CD14-positive monocyte (primary cell): Measurements from ENCODE around the gene SULT1B1. TPM values are rescaled to one million over a fixed set of nuclear protein-coding genes. Genes with fewer than 3 reads are reported as not detected.
A peak's percentile ranks its signal among the peaks of the same experiment; 100 is the strongest.

ENCODE experiments used
- DNase-seq, 3 donors: peaks; one replicate each; pipeline ENCODE4 v3.0.0-alpha.2; 2011 to 2022
- H2AFZ ChIP-seq: 2 replicates; pipeline ENCODE4 v1.6.0; 2012; ENCODE audit warnings: mild to moderate bottlenecking, low read depth, low read length, inconsistent platforms; ENCODE audit not compliant: insufficient read depth, poor library complexity, severe bottlenecking
- H3K27ac ChIP-seq, 2 donors: 1 replicate in 1 of 2; 2 replicates in 1 of 2; pipeline ENCODE4 v1.5.1; 2012 to 2013; ENCODE audit warnings: low read length in 2 of 2, control low read depth in 1 of 2, inconsistent platforms in 1 of 2, low read depth in 1 of 2, mild to moderate bottlenecking in 1 of 2
- H3K27me3 ChIP-seq, 2 donors: one replicate each; pipeline versions ENCODE4 v1.6.0 to v1.6.1; 2011 to 2013; ENCODE audit warnings: low read length in 2 of 2; ENCODE audit not compliant: control insufficient read depth in 2 of 2, insufficient read depth in 2 of 2
- H3K36me3 ChIP-seq, 2 donors: replicated peaks in 1 of 2; 1 replicate in 1 of 2; 2 replicates in 1 of 2; pipeline versions ENCODE4 v1.5.1 to v1.6.1; 2012 to 2013; ENCODE audit warnings: low read length in 2 of 2, control low read depth in 1 of 2, inconsistent platforms in 1 of 2, mild to moderate bottlenecking in 1 of 2; ENCODE audit not compliant: insufficient read depth in 2 of 2, control insufficient read depth in 1 of 2
- H3K4me1 ChIP-seq, 2 donors: 1 replicate in 1 of 2; 2 replicates in 1 of 2; pipeline versions ENCODE4 v1.5.1 to v1.6.1; 2012 to 2013; ENCODE audit warnings: low read length in 2 of 2, control low read depth in 1 of 2, inconsistent platforms in 1 of 2, mild to moderate bottlenecking in 1 of 2, moderate library complexity in 1 of 2; ENCODE audit not compliant: insufficient read depth in 2 of 2, control insufficient read depth in 1 of 2
- H3K4me2 ChIP-seq: replicated peaks from 2 replicates; pipeline ENCODE3; 2012; ENCODE audit warnings: low read length, moderate library complexity, mild to moderate bottlenecking; ENCODE audit not compliant: poor library complexity, severe bottlenecking; ENCODE audit errors: extremely low read depth
- H3K4me3 ChIP-seq, 3 experiments: fragments of 200-600 bp in 1 of 3; sonication (generic) in 1 of 3; replicated peaks in 1 of 3; 1 replicate in 2 of 3; 2 replicates in 1 of 3; pipeline ENCODE4 v1.5.1; 2011 to 2013; ENCODE audit warnings: low read length in 3 of 3, mild to moderate bottlenecking in 3 of 3, control low read depth in 2 of 3, low read depth in 2 of 3, inconsistent platforms in 1 of 3, moderate library complexity in 1 of 3
- H3K79me2 ChIP-seq: 2 replicates; pipeline ENCODE4 v1.6.0; 2012; ENCODE audit warnings: mild to moderate bottlenecking, control low read depth, inconsistent platforms, low read length, moderate library complexity; ENCODE audit not compliant: insufficient read depth
- H3K9ac ChIP-seq: 2 replicates; pipeline ENCODE4 v1.6.0; 2017; ENCODE audit warnings: low read length, mild to moderate bottlenecking; ENCODE audit not compliant: insufficient read depth, poor library complexity, severe bottlenecking
- H3K9me3 ChIP-seq, 2 donors: replicated peaks in 1 of 2; 1 replicate in 1 of 2; 2 replicates in 1 of 2; pipeline versions ENCODE4 v1.5.1 to v1.6.1; 2012 to 2013; ENCODE audit warnings: low read length in 2 of 2, control low read depth in 1 of 2; ENCODE audit not compliant: control insufficient read depth in 1 of 2, insufficient read depth in 1 of 2
- H4K20me1 ChIP-seq: 2 replicates; pipeline ENCODE4 v1.6.0; 2012; ENCODE audit warnings: mild to moderate bottlenecking, low read length, control low read depth, moderate library complexity; ENCODE audit not compliant: insufficient read depth
- H3K27ac Mint-ChIP-seq, 7 donors: one replicate each; pipeline ENCODE4 v1.8.0; 2020; ENCODE audit warnings: mild to moderate bottlenecking in 7 of 7, mixed read lengths in 7 of 7, moderate library complexity in 6 of 7, inconsistent platforms in 2 of 7
- H3K27me3 Mint-ChIP-seq, 3 donors: one replicate each; pipeline ENCODE4 v1.8.0; 2021 to 2022; ENCODE audit warnings: low read depth in 3 of 3, mild to moderate bottlenecking in 3 of 3, mixed read lengths in 3 of 3, moderate library complexity in 3 of 3, inconsistent platforms in 1 of 3
- H3K36me3 Mint-ChIP-seq, 2 donors: one replicate each; pipeline ENCODE4 v1.8.0; 2020; ENCODE audit warnings: mixed read lengths in 2 of 2, inconsistent platforms in 1 of 2, mild to moderate bottlenecking in 1 of 2
- H3K4me1 Mint-ChIP-seq: one replicate; pipeline ENCODE4 v1.8.0; 2020; ENCODE audit warnings: mild to moderate bottlenecking, mixed read lengths
- H3K4me3 Mint-ChIP-seq, 2 donors: one replicate each; pipeline ENCODE4 v1.8.0; 2020; ENCODE audit warnings: mild to moderate bottlenecking in 2 of 2, mixed read lengths in 2 of 2, moderate library complexity in 1 of 2
- H3K9me3 Mint-ChIP-seq, 7 donors: one replicate each; pipeline ENCODE4 v1.8.0; 2020 to 2022; ENCODE audit warnings: mixed read lengths in 7 of 7, mild to moderate bottlenecking in 6 of 7, moderate library complexity in 6 of 7, inconsistent platforms in 2 of 7
- CTCF ChIP-seq: fragments of 200-600 bp; IDR thresholded peaks from one replicate; pipeline ENCODE4 v1.8.0; 2022; ENCODE audit warnings: antibody characterized with exemption, mild to moderate bottlenecking
- WGBS: methylation state at CpG from one replicate; pipeline ENCODE4 v1.1.5; 2013; ENCODE audit warnings: missing lambda C conversion rate; ENCODE audit not compliant: insufficient coverage; 5-methylcytosine and 5-hydroxymethylcytosine counted together
- intact Hi-C, 2 donors: fragments of 100-400 bp; cut with micrococcal nuclease; formaldehyde crosslinking; loops; one replicate each; pipeline versions ENCODE4 v1.15.0 to v1.15.1; 2023
- polyA plus RNA-seq, 3 donors: library from polyadenylated mRNA; depleted of rRNA in 1 of 3; unstranded in 2 of 3; stranded (reverse) in 1 of 3; fragments of 300-500 nt in 2 of 3; fragments of >200 nt in 1 of 3; fragmentation: Illumina TruSeq in 2 of 3; gene quantifications; 1 replicate in 2 of 3; 2 replicates in 1 of 3; pipeline ENCODE4 v1.2.3, GENCODE V29; 2012 to 2021

The SULT1B1 gene
- polyA plus RNA-seq, 3 donors: 3.4 to 15.6 (median 11.2) TPM

- H3K9me3 ChIP-seq: peaks cover 21 to 42% of the 10 kb centered on the region in 2 donors
- H3K4me1 ChIP-seq: peaks cover 26 to 38% of the 10 kb centered on the region in 2 donors
- H3K4me3 ChIP-seq: peak overlapping the region in 1 of 3 experiments; percentile 25
- WGBS: no CpG with 5 or more reads among the region's 2 CpGs
- no peaks in the 10 kb centered on the region for H3K79me2 ChIP-seq
- TF ChIP-seq CTCF: no peak
- H3K9me3 Mint-ChIP-seq: peaks cover 28 to 53% (median 47%) of the 10 kb centered on the region in 7 donors
- intact Hi-C loops: no loop called here
- H3K27ac Mint-ChIP-seq: peak overlapping the region in 5 of 7 donors; percentile 39 to 83 (median 69)
- peak overlapping the region in 1 of 2 donors; percentile 54 for H3K27ac ChIP-seq
- H4K20me1 ChIP-seq: no peaks in the 10 kb centered on the region
- no peak overlapping the region for H2AFZ ChIP-seq
- DNase-seq: peak; percentile 26 to 64 (median 48)
- peaks cover 48% of the 10 kb centered on the region for H3K4me1 Mint-ChIP-seq
- no peak overlapping the region for H3K4me3 Mint-ChIP-seq
- peaks cover 0 to 1% (median 0%) of the 10 kb centered on the region in 3 donors for H3K27me3 Mint-ChIP-seq
- no peaks in the 10 kb centered on the region for H3K27me3 ChIP-seq
- no peak overlapping the region for H3K4me2 ChIP-seq
- H3K36me3 Mint-ChIP-seq: peaks cover 36 to 60% of the 10 kb centered on the region in 2 donors
- H3K9ac ChIP-seq: no peak overlapping the region
- H3K36me3 ChIP-seq: peaks cover 0 to 10% of the 10 kb centered on the region in 2 donors
Observed at GRCh38 chr4:69749771-69750170, 10.6 kb downstream of the SULT1B1 start.

- intact Hi-C loops: no loop called here
- no CpG with 5 or more reads among the region's 1 CpG for WGBS
Observed at GRCh38 chr4:69748173-69748572, 12.2 kb downstream of the SULT1B1 start.

More at GRCh38 chr4:69748173-69748572, 12.2 kb downstream of the SULT1B1 start:
- no peaks in the 10 kb centered on the region for H3K79me2 ChIP-seq
- H3K4me3 ChIP-seq: no peak overlapping the region
- H3K4me2 ChIP-seq: no peak overlapping the region
- H3K27me3 Mint-ChIP-seq: peaks cover 0 to 1% (median 0%) of the 10 kb centered on the region in 3 donors
- peaks cover 0 to 10% of the 10 kb centered on the region in 2 donors for H3K36me3 ChIP-seq
- peaks cover 27 to 38% of the 10 kb centered on the region in 2 donors for H3K4me1 ChIP-seq
- H3K4me1 Mint-ChIP-seq: peaks cover 38% of the 10 kb centered on the region
- H4K20me1 ChIP-seq: no peaks in the 10 kb centered on the region
- H2AFZ ChIP-seq: no peak overlapping the region
- H3K27ac Mint-ChIP-seq: no peak overlapping the region
- DNase-seq: no peak
- no peak overlapping the region for H3K27ac ChIP-seq
- H3K9ac ChIP-seq: no peak overlapping the region
- peaks cover 34 to 57% of the 10 kb centered on the region in 2 donors for H3K9me3 ChIP-seq
- H3K36me3 Mint-ChIP-seq: peaks cover 32 to 54% of the 10 kb centered on the region in 2 donors
- H3K4me3 Mint-ChIP-seq: no peak overlapping the region
- peaks cover 44 to 67% (median 61%) of the 10 kb centered on the region in 7 donors for H3K9me3 Mint-ChIP-seq
- TF ChIP-seq CTCF: no peak
- no peaks in the 10 kb centered on the region for H3K27me3 ChIP-seq
